GM12801 (cell line): ENCODE results near the gene IL2RA.

Experiments
- TF ChIP-seq, protein P1 (sequence below): IDR thresholded peaks from one replicate; pipeline ENCODE4 v1.5.1; 2011; ENCODE audit warnings: control low read depth; ENCODE audit not compliant: insufficient read length; ENCODE audit errors: extremely low read depth

IL2RA gene

DNA sequence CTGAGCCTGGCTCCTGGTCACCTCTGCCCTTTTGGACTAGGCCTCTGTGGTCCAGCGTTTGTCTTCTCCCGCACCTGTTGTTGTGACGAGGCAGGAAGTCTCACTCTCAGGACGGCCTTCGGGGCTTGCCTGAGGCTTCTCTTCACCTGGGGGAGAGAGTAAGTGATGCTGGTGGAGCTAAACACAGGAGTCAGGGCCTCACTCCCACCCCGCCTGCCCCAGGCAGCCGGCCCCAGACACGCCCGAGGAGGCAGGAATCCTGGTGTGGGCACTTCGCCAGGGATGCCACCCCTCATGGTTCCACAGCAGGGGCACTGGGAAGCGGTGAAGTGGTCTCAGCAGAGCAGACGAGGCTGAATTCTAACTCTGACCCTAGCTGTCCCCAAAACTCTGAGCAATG is 42.4 kb downstream of the IL2RA start:
- TF ChIP-seq, protein P1, sequence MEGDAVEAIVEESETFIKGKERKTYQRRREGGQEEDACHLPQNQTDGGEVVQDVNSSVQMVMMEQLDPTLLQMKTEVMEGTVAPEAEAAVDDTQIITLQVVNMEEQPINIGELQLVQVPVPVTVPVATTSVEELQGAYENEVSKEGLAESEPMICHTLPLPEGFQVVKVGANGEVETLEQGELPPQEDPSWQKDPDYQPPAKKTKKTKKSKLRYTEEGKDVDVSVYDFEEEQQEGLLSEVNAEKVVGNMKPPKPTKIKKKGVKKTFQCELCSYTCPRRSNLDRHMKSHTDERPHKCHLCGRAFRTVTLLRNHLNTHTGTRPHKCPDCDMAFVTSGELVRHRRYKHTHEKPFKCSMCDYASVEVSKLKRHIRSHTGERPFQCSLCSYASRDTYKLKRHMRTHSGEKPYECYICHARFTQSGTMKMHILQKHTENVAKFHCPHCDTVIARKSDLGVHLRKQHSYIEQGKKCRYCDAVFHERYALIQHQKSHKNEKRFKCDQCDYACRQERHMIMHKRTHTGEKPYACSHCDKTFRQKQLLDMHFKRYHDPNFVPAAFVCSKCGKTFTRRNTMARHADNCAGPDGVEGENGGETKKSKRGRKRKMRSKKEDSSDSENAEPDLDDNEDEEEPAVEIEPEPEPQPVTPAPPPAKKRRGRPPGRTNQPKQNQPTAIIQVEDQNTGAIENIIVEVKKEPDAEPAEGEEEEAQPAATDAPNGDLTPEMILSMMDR, result no peak

DNA sequence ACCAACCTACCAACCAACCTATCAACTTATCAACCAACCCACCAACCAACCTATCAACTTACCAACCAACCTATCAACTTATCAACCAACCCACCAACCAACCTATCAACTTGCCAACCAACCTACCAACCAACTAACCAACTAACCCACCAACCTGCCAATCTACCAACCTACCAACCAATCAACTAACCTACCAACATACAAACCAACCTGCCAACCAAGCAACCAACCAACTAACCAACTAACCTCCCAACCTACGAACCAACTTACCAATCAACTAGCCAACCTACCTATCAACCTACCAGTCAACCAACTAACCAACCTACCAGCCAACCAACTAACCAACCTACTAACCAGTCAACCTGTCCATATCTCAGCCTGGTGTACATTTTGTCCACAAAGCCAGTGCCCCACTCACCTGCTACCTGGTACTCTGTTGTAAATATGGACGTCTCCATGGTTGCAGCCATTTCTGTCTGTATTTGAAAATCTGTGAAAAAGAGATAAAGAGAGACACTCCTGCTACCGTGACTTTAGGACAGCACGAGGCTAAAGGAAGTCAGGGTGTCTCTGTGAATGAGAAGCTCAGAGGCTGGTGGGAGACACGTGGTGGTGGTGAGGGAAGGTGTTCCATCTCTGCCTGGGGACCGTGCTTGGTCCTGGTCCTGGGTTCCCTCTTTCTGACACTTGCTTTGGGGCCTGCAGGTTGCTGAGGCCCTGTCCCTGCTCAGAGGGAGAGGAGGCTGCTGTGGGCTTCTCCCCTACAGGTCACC is 43.0 kb downstream of the IL2RA start:
- TF ChIP-seq, protein P1, result no peak

DNA sequence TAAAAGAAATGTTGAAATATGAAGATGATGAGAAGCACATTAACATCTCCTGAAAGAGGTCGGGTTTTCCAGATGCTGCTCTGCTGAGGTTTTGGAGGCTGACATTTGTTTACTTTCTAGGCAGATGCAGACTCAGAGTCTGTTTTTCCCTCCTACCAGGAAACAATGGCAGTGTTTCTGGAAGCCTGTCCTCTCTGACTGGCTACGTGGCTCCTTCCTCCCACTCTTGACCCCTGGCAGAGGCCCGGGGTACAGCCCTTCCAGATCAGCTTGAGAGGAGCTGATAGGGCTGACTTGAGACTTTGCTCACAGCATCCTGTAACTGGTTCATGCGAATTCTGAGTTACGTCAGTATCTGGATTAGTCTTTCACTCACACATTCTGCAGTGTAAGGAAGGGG is 43.7 kb downstream of the IL2RA start:
- TF ChIP-seq, protein P1, result no peak

DNA sequence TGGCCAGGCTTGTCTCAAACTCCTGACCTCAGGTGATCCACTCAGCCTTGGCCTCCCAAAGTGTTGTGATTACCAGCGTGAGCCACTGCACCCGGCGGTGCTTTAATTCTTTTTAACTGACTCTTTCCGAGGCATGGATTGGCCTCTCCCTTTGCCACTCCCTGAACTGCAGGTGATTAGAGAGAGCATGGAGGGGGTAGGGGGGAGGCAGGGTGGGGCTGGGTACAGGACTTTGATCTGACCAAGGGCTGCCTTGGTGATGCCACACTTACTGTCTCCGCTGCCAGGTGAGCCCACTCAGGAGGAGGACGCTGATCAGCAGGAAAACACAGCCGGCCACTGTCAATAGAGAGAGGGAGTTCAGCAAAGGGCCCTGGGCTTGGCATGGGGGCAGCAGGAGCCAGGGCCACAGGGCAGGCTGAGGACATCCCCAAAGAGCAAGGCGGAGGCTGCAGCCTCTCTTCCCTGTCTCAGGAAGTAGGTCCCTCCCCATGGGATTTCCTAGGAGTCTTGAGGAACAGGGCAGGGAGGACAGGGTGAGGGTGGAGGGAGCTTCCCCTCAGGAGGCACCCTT is 44.3 kb downstream of the IL2RA start:
- TF ChIP-seq, protein P1, result no peak

DNA sequence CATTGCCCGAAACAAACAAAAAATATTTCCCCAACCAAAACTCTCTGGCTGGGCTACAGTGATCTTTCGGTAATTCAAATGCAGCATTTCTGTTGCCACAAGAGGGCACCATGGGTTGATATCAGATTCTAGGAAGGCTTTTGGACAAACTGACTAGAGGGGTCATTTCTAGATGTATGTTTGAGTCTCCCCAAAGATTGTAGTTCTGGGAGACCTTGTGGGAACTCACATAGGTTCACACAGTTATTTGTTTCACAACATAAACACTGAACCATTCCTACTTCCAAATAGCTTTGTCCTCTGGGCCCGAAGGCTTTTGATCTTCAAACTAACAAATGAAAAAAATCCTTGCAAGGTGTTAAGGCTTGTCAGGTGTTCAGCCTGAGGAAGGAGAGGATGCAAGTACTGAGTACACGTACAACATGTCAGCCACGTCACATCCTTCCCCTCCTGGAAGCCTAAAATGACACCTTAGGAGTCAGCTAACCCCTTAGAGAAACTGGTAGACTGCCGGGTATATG is 47.9 kb downstream of the IL2RA start:
- TF ChIP-seq, protein P1, result no peak

DNA sequence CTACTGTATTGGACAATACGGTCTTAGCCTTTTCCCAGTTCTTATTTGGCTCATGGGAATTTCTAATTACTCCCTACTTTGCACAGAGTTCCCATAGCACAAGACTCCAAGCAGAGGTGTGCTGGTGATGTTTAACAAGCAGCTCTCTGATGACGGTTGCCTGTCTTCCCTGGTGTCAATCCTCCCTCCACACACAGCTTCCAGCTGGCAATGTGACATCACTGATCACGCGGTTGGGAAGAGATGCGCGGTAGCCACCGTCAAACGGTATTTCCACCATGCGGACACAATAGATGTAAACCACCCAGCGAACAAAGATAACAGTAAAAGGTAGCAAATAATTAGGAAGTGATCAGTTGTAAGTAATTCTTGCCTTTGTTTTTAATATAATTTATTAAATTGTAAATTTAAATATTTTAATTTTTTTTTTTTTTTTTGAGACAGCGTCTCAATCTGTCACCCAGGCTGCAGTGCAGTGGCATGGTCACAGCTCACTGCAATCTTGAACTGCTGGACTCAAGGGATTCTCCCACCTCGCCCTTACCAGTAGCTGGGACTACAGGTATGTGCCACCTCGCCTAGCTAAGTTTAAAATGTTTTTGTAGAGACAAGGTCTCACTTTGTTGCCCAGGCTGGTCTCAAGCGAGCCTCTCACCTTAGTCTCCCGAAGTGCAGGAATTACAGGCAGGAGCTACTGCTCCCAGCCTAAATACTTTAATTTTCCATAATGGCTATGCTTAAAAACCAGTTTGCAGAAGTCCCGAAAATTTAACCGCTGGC is 48.6 kb downstream of the IL2RA start:
- TF ChIP-seq, protein P1, result no peak
